ENCODE results near the gene TMEM45B. TPM values are rescaled to one million over a fixed set of nuclear protein-coding genes. Genes with fewer than 3 reads are reported as not detected.

TMEM45B gene
- total RNA-seq, 1 experiment from 2014 or later: not detected

DNA sequence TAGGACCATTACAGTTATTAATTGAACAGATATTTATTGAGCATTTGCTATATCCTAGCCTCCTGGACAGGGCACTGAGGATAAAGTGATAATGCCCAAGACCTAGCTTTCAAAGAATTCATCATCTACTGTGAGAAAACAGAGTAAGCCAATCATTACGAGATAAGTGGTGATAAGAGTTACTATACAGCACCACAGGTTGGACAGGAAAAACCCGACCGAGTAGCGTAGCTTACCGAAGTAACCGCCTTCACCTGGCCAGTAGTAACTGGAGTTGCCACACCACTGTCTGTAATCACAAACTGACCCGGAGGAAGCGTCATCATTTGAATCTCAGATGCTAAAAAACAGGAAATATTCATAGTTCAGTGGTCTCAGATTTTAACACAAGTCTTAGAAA lies 89.8 kb downstream of the TMEM45B start:
- H3K36me3 ChIP-seq (ENCODE audit: insufficient read depth, low read length): no peaks in the 10 kb centered on the region
- H4K20me1 ChIP-seq (ENCODE audit: insufficient read depth, low read depth, low read length): no peaks in the 10 kb centered on the region
- no peak overlapping the region for H3K9ac ChIP-seq (ENCODE audit: low read length)
- no peak overlapping the region for H2AFZ ChIP-seq (ENCODE audit: low read length)
- no peak overlapping the region for H3K27ac ChIP-seq (ENCODE audit: low read length)
- no peaks in the 10 kb centered on the region for H3K4me1 ChIP-seq (ENCODE audit: low read length)
- H3K4me2 ChIP-seq (ENCODE audit: low read depth, low read length, poor library complexity, severe bottlenecking): no peak overlapping the region
- H3K9me2 ChIP-seq (replicated peaks; ENCODE audit: insufficient read depth, low read length): no peaks in the 10 kb centered on the region
- no peak overlapping the region for H3K4me3 ChIP-seq (ENCODE audit: low read length)
- DNase-seq: no peak
- no peaks in the 10 kb centered on the region for H3K27me3 ChIP-seq (ENCODE audit: low read length)
- H3K79me2 ChIP-seq (ENCODE audit: low read length): no peaks in the 10 kb centered on the region
- H3K9me3 ChIP-seq (ENCODE audit: low read length): no peaks in the 10 kb centered on the region

Small RNAs within 50 kb of the gene (small RNA-seq; reads per million reads assigned to genes)
- not detected for gene AP003327.1

Other genes starting within 250 kb of the TMEM45B start
- gene NFRKB, start 79.7 kb downstream of the TMEM45B start, total RNA-seq (2014; rRNA removed; shearing (Covaris generic); ENCODE audit: low replicate concordance): 9.4 and 26.9 TPM in 2 replicates
- 7.1 and 9.8 TPM in 2 replicates for gene PRDM10, start 187.0 kb downstream of the TMEM45B start, total RNA-seq (2014; rRNA removed; shearing (Covaris generic); ENCODE audit: low replicate concordance)

All from Karpas-422 (cell line).